ENCODE data around the gene ZNF385A.
A peak's percentile ranks its signal among the peaks of the same experiment; 100 is the strongest.
"Not testable (repeated sequence)": the region's sequence is repeated elsewhere in the genome, so short reads cannot be mapped to it uniquely, and the experiment has no call there.

Gene ZNF385A

DNA sequence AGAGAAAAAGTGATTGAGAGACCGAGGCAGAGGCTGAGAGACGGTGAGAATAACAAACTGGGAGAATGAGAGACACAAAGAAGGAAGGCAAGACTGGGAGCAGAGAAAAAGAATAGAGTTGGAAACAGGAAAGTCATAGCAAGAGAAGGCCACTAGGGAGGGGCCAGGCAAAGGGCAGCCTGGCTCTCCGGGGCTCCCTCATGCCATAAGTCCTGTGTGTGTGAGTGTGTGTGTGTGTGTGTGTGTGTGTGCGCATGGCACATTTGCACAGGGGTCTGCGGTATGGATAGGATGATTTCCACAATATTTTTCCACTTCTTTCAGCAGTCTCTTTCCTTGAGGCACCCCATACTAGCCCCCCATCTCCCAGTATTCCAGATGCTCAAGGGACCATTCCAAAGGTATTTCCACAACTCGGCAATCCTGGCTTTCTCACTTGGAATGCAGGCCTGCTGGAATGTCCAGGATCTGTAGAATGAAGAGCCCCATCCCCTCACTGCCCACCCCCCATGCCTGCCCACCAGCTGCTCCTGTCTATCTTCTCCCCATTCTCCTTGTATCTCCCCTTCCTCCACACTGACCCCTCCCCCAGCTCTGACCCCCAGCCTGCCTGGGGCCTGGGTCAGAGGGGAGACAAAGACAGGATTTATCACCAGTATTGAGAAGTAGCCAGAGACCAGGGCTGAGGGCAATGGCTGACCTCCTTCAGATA lies 29.3 kb downstream of the ZNF385A start:
- no peak for DNase-seq

GRCh38 chr12:54354271-54354670 lies 30.3 kb downstream of the ZNF385A start:
- not testable (repeated sequence) for DNase-seq

GRCh38 chr12:54352891-54353874 lies 31.4 kb downstream of the ZNF385A start:
- DNase-seq = peak; percentile 16 to 58 (median 48)

GRCh38 chr12:54352022-54352531 lies 32.5 kb downstream of the ZNF385A start:
- peak in 3 of 4 experiments; percentile 46 to 54 (median 50) for DNase-seq

- no peak for DNase-seq
Observed at GRCh38 chr12:54351341-54351740, 33.2 kb downstream of the ZNF385A start.

DNA sequence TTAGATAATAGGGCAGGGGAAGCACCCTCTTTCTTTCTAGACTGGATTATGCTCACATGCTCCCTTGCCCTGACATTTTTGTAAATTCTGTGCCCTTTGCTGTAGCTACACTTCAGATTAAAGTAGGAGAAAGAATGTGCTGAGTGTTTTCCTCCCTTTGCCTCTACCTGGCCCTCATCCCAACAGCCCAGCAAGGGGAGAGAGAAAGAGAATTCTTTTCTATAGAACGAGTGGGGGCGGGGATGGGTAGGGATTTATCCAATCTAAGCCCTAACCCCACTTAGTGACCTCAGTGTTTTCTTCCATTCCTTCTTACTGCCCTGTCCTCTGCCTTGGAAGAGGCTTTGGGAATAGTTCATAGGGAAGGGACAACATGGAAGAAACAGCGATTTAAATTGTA lies 33.8 kb downstream of the ZNF385A start:
- no peak for DNase-seq

- no peak for DNase-seq
Observed at GRCh38 chr12:54349679-54350078, 34.9 kb downstream of the ZNF385A start.

DNA sequence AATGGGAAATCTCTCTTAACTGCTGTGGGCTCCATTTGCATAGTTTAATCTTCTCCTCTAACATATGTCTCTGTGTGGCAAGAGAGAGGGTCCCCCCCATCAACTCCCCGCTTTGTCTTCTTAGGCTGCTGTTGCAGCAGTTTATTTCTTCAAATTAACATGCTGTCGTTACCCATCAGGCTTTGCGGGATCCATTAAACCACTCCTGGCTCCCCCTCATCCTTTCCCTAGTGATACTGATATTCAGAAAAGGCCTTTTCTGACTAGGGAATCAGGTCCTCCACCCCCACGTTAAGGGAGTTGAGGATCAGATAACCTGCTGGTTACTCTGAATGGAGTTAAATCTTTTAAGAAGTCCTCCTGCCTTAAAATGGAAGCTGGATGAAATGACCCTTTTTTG lies 35.5 kb downstream of the ZNF385A start:
- no peak for DNase-seq

DNA sequence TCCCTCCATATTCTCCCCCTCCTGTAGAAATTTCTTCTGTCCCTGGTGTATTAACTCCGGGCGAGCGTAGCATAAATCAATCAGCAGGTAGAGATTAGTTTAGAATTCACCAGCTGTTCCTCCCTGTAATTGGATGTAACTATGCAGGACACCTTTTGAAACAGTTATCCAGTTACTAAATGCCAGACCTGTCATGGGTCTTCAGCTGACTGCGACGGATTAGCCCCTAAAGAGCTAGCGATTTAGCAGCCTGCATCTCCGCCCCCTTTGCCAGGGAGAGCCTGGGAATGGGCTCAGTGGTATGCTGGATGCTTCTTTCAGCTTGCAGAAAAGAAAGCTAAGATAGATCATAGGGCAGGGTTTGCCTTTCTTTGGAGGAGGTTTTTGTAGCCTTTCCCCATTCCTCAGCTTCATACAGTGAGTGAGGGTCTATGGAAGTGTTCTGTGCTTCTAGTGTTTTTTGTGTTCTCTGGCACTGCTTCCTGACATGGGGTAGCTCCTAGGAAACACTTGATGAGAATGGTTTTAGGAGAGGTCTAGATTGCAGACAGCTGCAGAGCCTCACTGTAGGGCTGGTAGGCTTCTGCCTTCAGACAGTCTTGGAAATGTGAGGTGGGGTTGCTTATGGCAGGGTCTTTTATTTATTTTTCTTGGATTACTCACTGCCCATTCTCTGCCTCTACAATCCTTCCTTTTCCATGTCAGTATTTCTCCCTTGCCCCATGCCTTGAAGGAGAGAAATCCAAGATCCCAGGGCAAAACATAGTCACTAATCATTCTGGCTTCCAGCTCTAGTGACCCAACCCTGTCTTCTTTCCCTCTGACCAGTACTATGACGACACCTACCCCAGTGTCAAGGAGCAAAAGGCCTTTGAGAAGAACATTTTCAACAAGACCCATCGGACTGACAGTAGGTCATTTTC lies 42.9 kb downstream of the ZNF385A start:
- DNase-seq = no peak

GRCh38 chr12:54340846-54341245 lies 43.7 kb downstream of the ZNF385A start:
- no peak for DNase-seq

- no peak for DNase-seq
Observed at GRCh38 chr12:54338698-54339296, 45.7 kb downstream of the ZNF385A start.

DNA sequence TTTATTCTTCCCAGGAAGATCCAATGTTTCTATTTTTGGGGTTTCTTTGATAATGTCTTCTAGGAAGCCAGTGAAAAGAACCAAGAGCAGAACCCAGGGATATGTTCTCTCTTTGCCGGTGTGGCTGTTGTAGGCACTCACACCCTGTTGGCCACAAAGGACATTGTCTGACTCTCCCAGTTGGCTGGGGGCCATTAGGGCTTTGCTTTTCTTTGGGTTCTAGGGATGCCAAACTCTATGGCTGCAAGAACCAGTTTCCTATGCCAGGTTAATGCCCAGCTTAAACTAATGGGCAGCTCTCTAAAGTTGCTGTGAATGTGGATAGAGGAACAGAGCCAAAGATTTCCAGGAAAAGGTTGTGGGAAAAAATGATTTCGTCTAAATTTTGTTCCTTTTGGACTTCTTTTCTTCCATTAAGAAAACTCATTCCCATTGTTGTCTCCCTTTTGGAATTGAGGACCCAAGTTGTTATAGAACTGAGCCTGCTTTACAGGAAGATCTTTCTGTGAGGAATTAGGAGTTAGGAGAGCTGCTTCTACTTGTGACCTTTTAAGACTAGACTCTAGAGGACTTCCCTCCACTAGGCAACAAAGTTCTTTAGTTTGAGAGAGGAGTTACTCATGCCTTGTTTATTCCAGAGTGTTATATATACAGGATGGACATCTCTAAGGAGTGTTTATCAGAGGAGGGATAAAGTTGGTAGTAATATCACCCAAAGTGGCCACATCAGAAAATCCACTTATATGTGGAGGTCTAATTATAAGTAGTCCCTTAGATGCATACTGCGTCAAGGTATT lies 46.5 kb downstream of the ZNF385A start:
- peak in 1 of 4 experiments; percentile 44 for DNase-seq

DNA sequence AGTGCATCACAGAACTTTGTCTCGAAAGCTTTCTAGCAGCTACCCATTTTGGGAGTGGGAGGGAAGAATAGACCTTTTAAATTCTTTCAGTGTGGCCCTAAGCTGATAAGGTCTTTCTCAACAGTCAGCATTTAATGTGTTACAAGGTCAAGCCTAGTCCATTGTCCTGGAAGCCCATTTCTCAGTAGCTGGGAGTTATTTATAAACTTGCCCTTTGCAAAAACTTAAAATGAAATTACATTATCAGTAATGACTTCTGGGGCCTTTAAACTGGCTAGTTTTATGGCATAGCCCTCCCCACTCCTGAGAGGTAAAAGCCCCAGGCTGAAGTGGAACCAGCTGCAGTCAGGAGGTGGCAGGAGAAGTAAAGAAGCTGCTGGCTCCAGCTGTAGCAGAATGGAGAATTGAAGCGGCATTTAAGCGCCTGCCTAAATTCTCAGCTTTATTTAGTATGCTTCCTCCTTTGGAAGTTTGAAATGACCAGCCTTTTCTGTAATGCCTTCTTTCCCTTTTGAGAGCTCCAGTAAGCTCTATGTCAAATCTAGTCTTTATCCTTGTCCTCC lies 47.2 kb downstream of the ZNF385A start:
- peak; percentile 54 to 79 (median 71) for DNase-seq

DNA sequence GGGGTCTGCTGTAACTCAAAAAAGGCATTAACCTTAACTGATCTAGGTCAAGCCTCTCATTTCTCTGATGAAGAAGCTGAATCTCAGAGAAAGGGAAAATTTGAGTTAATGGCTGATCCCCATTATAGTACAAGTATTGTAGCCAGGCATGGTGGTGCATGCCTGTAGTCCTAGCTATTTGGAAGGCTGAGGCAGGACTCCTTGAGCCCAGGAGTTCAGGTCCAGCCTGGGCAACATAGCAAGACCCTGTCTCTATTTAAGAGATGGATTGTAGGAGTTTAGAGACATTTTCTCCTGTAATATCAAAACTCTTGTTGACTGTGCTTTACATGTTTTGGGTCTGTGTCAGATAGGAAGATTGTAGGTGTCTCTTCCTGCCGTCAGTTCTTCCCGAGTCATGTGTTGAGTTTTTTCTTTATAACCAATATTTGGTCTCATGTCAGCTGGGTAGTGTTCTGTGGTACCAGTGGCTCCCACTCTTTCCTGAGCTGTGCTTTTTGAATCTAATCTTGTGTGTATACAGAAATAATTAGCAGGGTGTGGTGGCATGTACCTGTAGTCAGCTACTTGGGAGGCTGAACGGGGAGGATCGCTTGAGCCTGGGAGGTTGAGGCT lies 51.0 kb downstream of the ZNF385A start:
- no peak for DNase-seq

GRCh38 chr12:54331461-54331860 lies 53.1 kb downstream of the ZNF385A start:
- no peak for DNase-seq

GRCh38 chr12:54330442-54330841 lies 54.1 kb downstream of the ZNF385A start:
- DNase-seq = no peak

DNA sequence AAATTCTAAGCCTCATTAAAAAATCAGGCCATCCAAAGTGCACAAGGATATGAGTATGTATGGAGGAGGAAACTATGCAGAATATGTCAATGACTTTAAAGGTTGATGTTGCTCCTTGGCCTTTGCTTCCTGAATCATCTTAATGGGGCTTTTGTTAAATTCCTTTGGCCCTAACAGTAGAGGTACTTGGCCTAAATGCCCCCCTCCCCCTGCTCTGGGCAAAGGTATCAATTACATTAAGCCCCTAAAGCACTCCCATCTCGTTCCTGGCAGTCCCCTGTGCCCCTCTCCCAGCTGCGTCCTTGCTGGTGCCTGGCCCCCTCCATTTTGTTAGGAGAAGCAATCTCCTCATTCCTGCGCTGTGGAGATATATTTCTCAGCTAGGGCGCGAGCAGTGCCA lies 54.8 kb downstream of the ZNF385A start:
- DNase-seq = no peak

DNA sequence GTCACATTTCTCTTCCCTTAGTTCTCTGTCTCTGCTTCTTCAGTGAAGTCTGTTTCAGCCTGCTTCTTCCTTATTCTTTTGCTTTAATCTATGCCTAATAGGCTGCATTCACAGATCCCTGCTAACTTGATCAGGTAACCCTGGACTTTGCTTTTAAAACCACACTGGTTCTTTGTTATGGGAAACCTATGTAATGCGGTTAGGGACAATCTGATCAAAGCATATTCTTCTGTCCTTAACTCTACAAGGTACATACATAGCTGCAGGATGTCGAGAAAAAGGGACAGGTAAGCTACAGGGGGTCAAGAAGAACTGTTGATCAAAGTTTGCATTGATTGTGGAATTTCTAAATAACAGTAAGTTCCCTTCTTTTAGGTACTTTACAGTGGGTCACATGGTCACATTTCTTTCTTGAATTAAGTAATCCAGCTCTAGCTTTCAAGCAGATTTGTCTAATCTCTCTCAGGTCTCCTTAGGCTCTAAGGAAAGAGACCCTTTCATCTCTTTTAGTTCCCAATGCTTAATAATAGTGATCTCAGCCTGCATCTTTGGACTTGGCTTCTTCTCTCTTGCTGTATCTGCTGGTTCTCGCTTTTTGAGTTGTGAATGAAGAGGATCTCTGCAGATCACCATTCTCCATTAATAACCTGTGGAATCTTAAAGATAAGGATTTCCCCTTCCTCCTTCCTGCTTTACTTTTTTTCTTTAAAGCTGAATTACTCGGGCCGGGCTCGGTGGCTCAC lies 55.8 kb downstream of the ZNF385A start:
- DNase-seq = no peak

- DNase-seq = not testable (repeated sequence)
Observed at GRCh38 chr12:54325442-54326109, 59.0 kb downstream of the ZNF385A start.
